Smooth muscle cell (in vitro differentiated cells): ENCODE data around the gene SORD. TPM values are rescaled to one million over a fixed set of nuclear protein-coding genes. Genes with fewer than 3 reads are reported as not detected.

ENCODE experiments used
- DNase-seq: peaks from one replicate; lab custom pipeline; 2025; ENCODE audit not compliant: unreplicated experiment; lab: John Stamatoyannopoulos, UW
- H2AFZ ChIP-seq: fragments of 200-600 bp; sonication (generic); 2 replicates; pipeline ENCODE4 v1.6.0; 2016; ENCODE audit warnings: antibody characterized with exemption, low read depth, mild to moderate bottlenecking
- H3F3A ChIP-seq: fragments of 200-600 bp; sonication (generic); 2 replicates; pipeline ENCODE4 v1.6.0; 2017; ENCODE audit warnings: antibody characterized with exemption, low read depth
- H3K27ac ChIP-seq: fragments of 200-600 bp; sonication (generic); 2 replicates; pipeline ENCODE4 v1.5.1; 2016; ENCODE audit warnings: low read depth, mild to moderate bottlenecking
- H3K27me3 ChIP-seq: fragments of 200-600 bp; sonication (generic); 2 replicates; pipeline ENCODE4 v1.6.1; 2016; ENCODE audit warnings: low read depth, mild to moderate bottlenecking
- H3K36me3 ChIP-seq: fragments of 200-600 bp; sonication (generic); 2 replicates; pipeline ENCODE4 v1.5.1; 2016; ENCODE audit warnings: low read depth
- H3K4me1 ChIP-seq: fragments of 200-600 bp; sonication (generic); 2 replicates; pipeline ENCODE4 v1.5.1; 2016; ENCODE audit warnings: low read depth
- H3K4me2 ChIP-seq: fragments of 200-600 bp; sonication (generic); 2 replicates; pipeline ENCODE4 v1.6.0; 2016; ENCODE audit warnings: mild to moderate bottlenecking
- H3K4me3 ChIP-seq: fragments of 200-600 bp; sonication (generic); 2 replicates; pipeline ENCODE4 v1.5.1; 2016; ENCODE audit warnings: mild to moderate bottlenecking
- H3K79me2 ChIP-seq: fragments of 200-600 bp; sonication (generic); 2 replicates; pipeline ENCODE4 v1.6.0; 2016; ENCODE audit warnings: low read depth, mild to moderate bottlenecking
- H3K9ac ChIP-seq: fragments of 200-600 bp; sonication (generic); 2 replicates; pipeline ENCODE4 v1.6.0; 2016; ENCODE audit warnings: low read depth
- H3K9me3 ChIP-seq: fragments of 200-600 bp; sonication (generic); replicated peaks from 2 replicates; pipeline ENCODE4 v1.5.1; 2016; ENCODE audit warnings: low read depth
- H4K20me1 ChIP-seq: fragments of 200-600 bp; sonication (generic); 2 replicates; pipeline ENCODE4 v1.6.0; 2016; ENCODE audit warnings: low read depth
- WGBS: methylation state at CpG from one replicate; pipeline ENCODE4 v1.1.7; 2016; ENCODE audit warnings: low lambda C conversion rate; 5-methylcytosine and 5-hydroxymethylcytosine counted together
- polyA plus RNA-seq: library from polyadenylated mRNA; unstranded; fragments of >200 nt; fragmentation: Nextera tagmentation; extraction: Ambion mirVana; gene quantifications from 2 replicates; pipeline ENCODE4 v1.2.1, GENCODE V29; 2016
- total RNA-seq: library from RNA; depleted of rRNA; stranded (reverse); fragments of >200 nt; gene quantifications from 2 replicates; pipeline ENCODE4 v1.2.3, GENCODE V29; 2014
- TF ChIP-seq, protein P1 (sequence below): fragments of 200-600 bp; sonication (generic); IDR thresholded peaks from 2 replicates; pipeline ENCODE4 v1.5.1; 2017; ENCODE audit warnings: borderline replicate concordance, mild to moderate bottlenecking, antibody characterized with exemption; ENCODE audit not compliant: insufficient read depth, poor library complexity, severe bottlenecking

SORD gene
- total and polyA plus RNA-seq, 2 experiments from 2014 or later: 22.1 to 26.8 TPM

DNA sequence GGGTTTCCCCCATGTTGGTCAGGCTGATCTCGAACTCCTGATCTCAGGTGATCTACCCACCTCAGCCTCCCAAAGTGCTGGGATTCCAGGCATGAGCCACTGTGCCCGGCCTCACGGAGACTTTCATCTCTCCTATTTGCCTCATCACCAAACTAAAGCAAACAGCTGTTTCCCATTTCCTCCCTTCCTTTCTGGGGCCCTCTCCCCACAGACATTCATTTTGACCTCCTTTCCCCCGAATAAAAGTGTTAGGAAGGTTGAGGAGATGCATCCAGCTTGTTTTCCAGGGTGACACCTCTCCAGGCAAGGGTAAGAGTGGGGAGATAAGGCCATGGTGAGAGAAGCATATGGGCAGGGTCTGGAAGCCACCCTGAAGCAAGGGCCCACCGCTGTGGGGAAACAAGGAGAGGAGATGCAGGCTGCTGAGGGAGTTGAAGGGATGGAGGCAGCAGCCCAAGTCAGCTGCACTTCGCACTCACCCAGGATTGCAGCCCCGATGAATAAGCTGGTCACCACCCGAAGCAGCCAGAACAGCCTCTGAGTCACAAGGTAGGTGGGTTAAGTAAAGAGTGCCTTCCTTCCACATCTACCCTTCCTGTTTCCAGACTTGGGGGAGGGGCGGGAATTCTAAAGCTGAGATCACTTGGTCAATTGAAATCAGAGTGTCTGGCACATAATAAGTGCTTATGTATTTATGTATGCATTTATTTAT lies 98.9 kb downstream of the SORD start:
- no peaks in the 10 kb centered on the region for H3K36me3 ChIP-seq
- H4K20me1 ChIP-seq: no peaks in the 10 kb centered on the region
- H3K27me3 ChIP-seq: peaks cover 35% of the 10 kb centered on the region
- no peaks in the 10 kb centered on the region for H3K4me1 ChIP-seq
- no peak overlapping the region for H3K4me3 ChIP-seq
- H3K4me2 ChIP-seq: peak overlapping the region; percentile 26
- no peak for DNase-seq
- H3K27ac ChIP-seq: peak overlapping the region; percentile 2
- H2AFZ ChIP-seq: no peak overlapping the region
- TF ChIP-seq, protein P1, sequence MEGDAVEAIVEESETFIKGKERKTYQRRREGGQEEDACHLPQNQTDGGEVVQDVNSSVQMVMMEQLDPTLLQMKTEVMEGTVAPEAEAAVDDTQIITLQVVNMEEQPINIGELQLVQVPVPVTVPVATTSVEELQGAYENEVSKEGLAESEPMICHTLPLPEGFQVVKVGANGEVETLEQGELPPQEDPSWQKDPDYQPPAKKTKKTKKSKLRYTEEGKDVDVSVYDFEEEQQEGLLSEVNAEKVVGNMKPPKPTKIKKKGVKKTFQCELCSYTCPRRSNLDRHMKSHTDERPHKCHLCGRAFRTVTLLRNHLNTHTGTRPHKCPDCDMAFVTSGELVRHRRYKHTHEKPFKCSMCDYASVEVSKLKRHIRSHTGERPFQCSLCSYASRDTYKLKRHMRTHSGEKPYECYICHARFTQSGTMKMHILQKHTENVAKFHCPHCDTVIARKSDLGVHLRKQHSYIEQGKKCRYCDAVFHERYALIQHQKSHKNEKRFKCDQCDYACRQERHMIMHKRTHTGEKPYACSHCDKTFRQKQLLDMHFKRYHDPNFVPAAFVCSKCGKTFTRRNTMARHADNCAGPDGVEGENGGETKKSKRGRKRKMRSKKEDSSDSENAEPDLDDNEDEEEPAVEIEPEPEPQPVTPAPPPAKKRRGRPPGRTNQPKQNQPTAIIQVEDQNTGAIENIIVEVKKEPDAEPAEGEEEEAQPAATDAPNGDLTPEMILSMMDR: no peak
- no peaks in the 10 kb centered on the region for H3K79me2 ChIP-seq
- H3K9ac ChIP-seq: no peak overlapping the region
- 50% methylated on average over 9 of the region's 9 CpGs for WGBS
- H3F3A ChIP-seq: no peaks in the 10 kb centered on the region
- no peaks in the 10 kb centered on the region for H3K9me3 ChIP-seq

DNA sequence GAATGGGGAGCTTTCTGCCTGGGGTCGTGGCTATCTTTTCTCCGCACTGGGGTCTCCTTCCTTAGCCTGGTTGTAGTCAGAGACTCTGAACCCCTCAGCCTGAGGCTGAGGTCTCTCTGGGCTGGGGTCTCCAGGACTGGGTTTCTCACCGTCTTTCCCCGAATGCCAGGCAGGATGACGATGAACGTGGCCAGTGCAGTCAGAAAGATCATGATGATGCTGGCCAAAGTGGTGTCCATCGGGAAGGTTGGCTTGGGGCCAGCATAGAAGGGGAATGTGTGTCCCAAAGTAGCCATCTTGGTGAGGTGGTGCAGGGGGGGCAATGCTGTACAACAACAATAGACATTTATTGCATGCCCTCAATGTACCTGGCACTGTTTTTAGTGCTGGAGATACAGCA lies 99.7 kb downstream of the SORD start:
- Histone ChIP-seq H3K9me3 (no peaks in the 10 kb centered on the region), H3K4me1 (no peaks in the 10 kb centered on the region), H3K79me2 (no peaks in the 10 kb centered on the region), H3K9ac (no peak overlapping the region), H3K27ac (no peak overlapping the region), H3K4me3 (no peak overlapping the region), H4K20me1 (no peaks in the 10 kb centered on the region), H3K4me2 (no peak overlapping the region), H3K36me3 (no peaks in the 10 kb centered on the region), H3K27me3 (peaks cover 35% of the 10 kb centered on the region), H2AFZ (no peak overlapping the region), H3F3A (no peaks in the 10 kb centered on the region)
- 97% methylated on average over 7 of the region's 7 CpGs for WGBS
- TF ChIP-seq, protein P1: no peak
- DNase-seq: no peak

DNA sequence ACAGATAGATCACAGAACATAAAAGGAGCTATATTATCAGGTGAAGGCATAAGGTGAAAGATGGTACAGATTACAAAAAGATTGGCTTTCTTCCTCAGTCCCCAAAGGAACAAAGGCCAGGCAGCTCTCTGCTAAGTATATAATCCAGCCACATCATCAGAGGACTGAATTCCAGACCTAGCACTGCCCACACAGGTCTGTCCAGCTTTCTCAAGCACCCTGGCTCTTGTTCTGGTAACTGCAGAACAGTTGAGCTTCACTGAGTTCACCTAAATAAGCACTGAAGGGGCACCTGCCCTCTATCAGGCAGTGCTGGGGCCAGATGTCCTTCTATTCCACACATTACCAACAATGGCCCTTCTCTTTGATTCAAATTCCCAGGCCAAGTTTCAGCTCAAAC lies 100.4 kb downstream of the SORD start:
- Histone ChIP-seq H3K9ac (no peak overlapping the region), H3K36me3 (no peaks in the 10 kb centered on the region)

More for the DNA sequence above, 100.4 kb downstream of the SORD start:
- TF ChIP-seq, protein P1: no peak
- no peaks in the 10 kb centered on the region for H3F3A ChIP-seq
- no peaks in the 10 kb centered on the region for H3K9me3 ChIP-seq
- no peaks in the 10 kb centered on the region for H3K79me2 ChIP-seq
- no peak overlapping the region for H2AFZ ChIP-seq
- peaks cover 40% of the 10 kb centered on the region for H3K27me3 ChIP-seq
- H3K4me2 ChIP-seq: peak overlapping the region; percentile 5
- H3K4me1 ChIP-seq: no peaks in the 10 kb centered on the region
- peak overlapping the region; percentile 30 for H3K27ac ChIP-seq
- H3K4me3 ChIP-seq: no peak overlapping the region
- DNase-seq: no peak
- no peaks in the 10 kb centered on the region for H4K20me1 ChIP-seq
